ENCODE data around the gene NWD2. TPM values are rescaled to one million over a fixed set of nuclear protein-coding genes. Genes with fewer than 3 reads are reported as not detected.

The NWD2 gene
- total RNA-seq, 1 donor, result not detected

- peak; percentile 21 for DNase-seq (ENCODE audit: insufficient read length, low spot score, missing footprints)
- peak; percentile 68 for TF ChIP-seq CTCF (IDR thresholded peaks at IDR 0.05; ENCODE audit: extremely low read depth, low read depth, low read length)
Observed at GRCh38 chr4:37389967-37390580, 145.5 kb downstream of the NWD2 start.

GRCh38 chr4:37392521-37393255 lies 148.1 kb downstream of the NWD2 start:
- H3K36me3 ChIP-seq (ENCODE audit: insufficient read depth, low read length), result no peaks in the 10 kb centered on the region
- TF ChIP-seq CTCF (IDR thresholded peaks at IDR 0.05; ENCODE audit: extremely low read depth, low read depth, low read length), result no peak

More at GRCh38 chr4:37389967-37390580, 145.5 kb downstream of the NWD2 start:
- no peaks in the 10 kb centered on the region for H3K36me3 ChIP-seq (ENCODE audit: insufficient read depth, low read length)
- no peaks in the 10 kb centered on the region for H3K27me3 ChIP-seq (ENCODE audit: insufficient read depth, low read length)
- peak overlapping the region; percentile 36 for H3K4me2 ChIP-seq (ENCODE audit: insufficient read depth, low read length)
- no peaks in the 10 kb centered on the region for H3K4me1 ChIP-seq (ENCODE audit: insufficient read depth, low read length)
- H3K9me3 ChIP-seq (ENCODE audit: low read depth, low read length), result no peaks in the 10 kb centered on the region
- H3K4me3 ChIP-seq (ENCODE audit: insufficient read depth, low read length), result no peak overlapping the region
- no peak overlapping the region for H2AFZ ChIP-seq (ENCODE audit: low read length)
- no peaks in the 10 kb centered on the region for H4K20me1 ChIP-seq (ENCODE audit: insufficient read depth, low read length)
- H3K79me2 ChIP-seq (ENCODE audit: insufficient read depth, low read length), result no peaks in the 10 kb centered on the region
- no peak overlapping the region for H3K27ac ChIP-seq (ENCODE audit: low read depth, low read length)

GRCh38 chr4:37393321-37393720 lies 148.8 kb downstream of the NWD2 start:
- Histone ChIP-seq H3K4me1 (ENCODE audit: insufficient read depth, low read length) (no peaks in the 10 kb centered on the region), H3K9me3 (ENCODE audit: low read depth, low read length) (no peaks in the 10 kb centered on the region), H4K20me1 (ENCODE audit: insufficient read depth, low read length) (no peaks in the 10 kb centered on the region), H3K27ac (ENCODE audit: low read depth, low read length) (no peak overlapping the region), H2AFZ (ENCODE audit: low read length) (no peak overlapping the region), H3K27me3 (ENCODE audit: insufficient read depth, low read length) (no peaks in the 10 kb centered on the region), H3K79me2 (ENCODE audit: insufficient read depth, low read length) (no peaks in the 10 kb centered on the region), H3K4me3 (ENCODE audit: insufficient read depth, low read length) (no peak overlapping the region), H3K4me2 (ENCODE audit: insufficient read depth, low read length) (no peak overlapping the region), H3K36me3 (ENCODE audit: insufficient read depth, low read length) (no peaks in the 10 kb centered on the region)
- no peak for TF ChIP-seq CTCF (IDR thresholded peaks at IDR 0.05; ENCODE audit: extremely low read depth, low read depth, low read length)
- DNase-seq (ENCODE audit: insufficient read length, low spot score, missing footprints), result no peak

More at GRCh38 chr4:37392521-37393255, 148.1 kb downstream of the NWD2 start:
- Histone ChIP-seq H3K27me3 (ENCODE audit: insufficient read depth, low read length) (no peaks in the 10 kb centered on the region), H2AFZ (ENCODE audit: low read length) (no peak overlapping the region), H3K27ac (ENCODE audit: low read depth, low read length) (no peak overlapping the region), H3K79me2 (ENCODE audit: insufficient read depth, low read length) (no peaks in the 10 kb centered on the region), H3K9me3 (ENCODE audit: low read depth, low read length) (no peaks in the 10 kb centered on the region), H3K4me3 (ENCODE audit: insufficient read depth, low read length) (no peak overlapping the region), H3K4me2 (ENCODE audit: insufficient read depth, low read length) (no peak overlapping the region), H3K4me1 (ENCODE audit: insufficient read depth, low read length) (no peaks in the 10 kb centered on the region), H4K20me1 (ENCODE audit: insufficient read depth, low read length) (no peaks in the 10 kb centered on the region)
- DNase-seq (ENCODE audit: insufficient read length, low spot score, missing footprints), result no peak

- no peaks in the 10 kb centered on the region for H3K4me1 ChIP-seq (ENCODE audit: insufficient read depth, low read length)
- DNase-seq (ENCODE audit: insufficient read length, low spot score, missing footprints), result no peak
- no peak for TF ChIP-seq CTCF (IDR thresholded peaks at IDR 0.05; ENCODE audit: extremely low read depth, low read depth, low read length)
- no peak overlapping the region for H3K4me3 ChIP-seq (ENCODE audit: insufficient read depth, low read length)
- no peaks in the 10 kb centered on the region for H3K9me3 ChIP-seq (ENCODE audit: low read depth, low read length)
- no peak overlapping the region for H2AFZ ChIP-seq (ENCODE audit: low read length)
- no peak overlapping the region for H3K27ac ChIP-seq (ENCODE audit: low read depth, low read length)
- H3K36me3 ChIP-seq (ENCODE audit: insufficient read depth, low read length), result no peaks in the 10 kb centered on the region
- H4K20me1 ChIP-seq (ENCODE audit: insufficient read depth, low read length), result no peaks in the 10 kb centered on the region
- no peaks in the 10 kb centered on the region for H3K79me2 ChIP-seq (ENCODE audit: insufficient read depth, low read length)
- no peak overlapping the region for H3K4me2 ChIP-seq (ENCODE audit: insufficient read depth, low read length)
- H3K27me3 ChIP-seq (ENCODE audit: insufficient read depth, low read length), result no peaks in the 10 kb centered on the region
Observed at GRCh38 chr4:37393889-37394288, 149.3 kb downstream of the NWD2 start.

Measured in osteoblast (primary cell).